Right renal pelvis (tissue), 4 donors: ENCODE measurements around the gene F2R. TPM values are rescaled to one million over a fixed set of nuclear protein-coding genes. Genes with fewer than 3 reads are reported as not detected.

Experiments used
- polyA plus RNA-seq, 4 donors: library from polyadenylated mRNA; unstranded; fragments of 120-200 nt; gene quantifications; one replicate each; pipeline ENCODE4 v1.2.1, GENCODE V29; 2013; ENCODE audit not compliant: insufficient read length in 4 of 4

Gene F2R
- polyA plus RNA-seq, 4 donors, result 63.0 to 81.5 (median 74.2) TPM

Other genes starting within 250 kb of the F2R start
- under 1 TPM; 0.35 to 0.73 (median 0.50) TPM for gene F2RL2, start 92.7 kb upstream of the F2R start, polyA plus RNA-seq
- gene F2RL1, start 102.9 kb downstream of the F2R start, polyA plus RNA-seq, result 10 to 100 TPM; 37.8 to 44.5 (median 40.6) TPM
- gene S100Z, start 133.9 kb downstream of the F2R start, polyA plus RNA-seq, result under 1 TPM in 2 of 4 donors, not detected in 2; 0.10 to 0.41 TPM
- gene CRHBP, start 236.9 kb downstream of the F2R start, polyA plus RNA-seq, result 10 to 100 TPM; 23.9 to 28.8 (median 27.1) TPM